ENCODE data around the gene RPS6KA5.
"Not testable (repeated sequence)": the region's sequence is repeated elsewhere in the genome, so short reads cannot be mapped to it uniquely, and the experiment has no call there.

Gene RPS6KA5

GRCh38 chr14:91063119-91063518 is 2.7 kb upstream of the RPS6KA5 start:
- DNase-seq = no peak

- DNase-seq = no peak
These were observed 2.2 kb upstream of the RPS6KA5 start for GRCh38 chr14:91062600-91062999.

GRCh38 chr14:91061056-91061887 is 831 bp upstream of the RPS6KA5 start:
- DNase-seq = no peak

- peak; percentile 38 for DNase-seq
These were observed 678 bp downstream of the RPS6KA5 start for GRCh38 chr14:91059576-91060350.

GRCh38 chr14:91058042-91058581 is 2.3 kb downstream of the RPS6KA5 start:
- DNase-seq = no peak

GRCh38 chr14:91056361-91056760 is 4.1 kb downstream of the RPS6KA5 start:
- DNase-seq = no peak

GRCh38 chr14:91055016-91055415 is 5.4 kb downstream of the RPS6KA5 start:
- DNase-seq = no peak

- DNase-seq = no peak
These were observed 11.8 kb downstream of the RPS6KA5 start for GRCh38 chr14:91048676-91049075.

GRCh38 chr14:91048265-91048664 is 12.2 kb downstream of the RPS6KA5 start:
- no peak for DNase-seq

- DNase-seq = no peak
These were observed 13.2 kb downstream of the RPS6KA5 start for GRCh38 chr14:91047174-91047753.

- DNase-seq = no peak
These were observed 13.9 kb downstream of the RPS6KA5 start for GRCh38 chr14:91046488-91047072.

GRCh38 chr14:91041450-91041849 is 19.0 kb downstream of the RPS6KA5 start:
- DNase-seq = no peak

GRCh38 chr14:91040545-91040944 is 19.9 kb downstream of the RPS6KA5 start:
- no peak for DNase-seq

- no peak for DNase-seq
These were observed 22.0 kb downstream of the RPS6KA5 start for GRCh38 chr14:91038439-91038838.

- no peak for DNase-seq
These were observed 23.5 kb downstream of the RPS6KA5 start for GRCh38 chr14:91036741-91037469.

- no peak for DNase-seq
These were observed 24.6 kb downstream of the RPS6KA5 start for GRCh38 chr14:91035855-91036254.

- not testable (repeated sequence) for DNase-seq
These were observed 26.1 kb downstream of the RPS6KA5 start for GRCh38 chr14:91034379-91034778.

- DNase-seq = no peak
These were observed 28.2 kb downstream of the RPS6KA5 start for GRCh38 chr14:91032248-91032647.

GRCh38 chr14:91031666-91032065 is 28.8 kb downstream of the RPS6KA5 start:
- no peak for DNase-seq

- DNase-seq = no peak
These were observed 30.8 kb downstream of the RPS6KA5 start for GRCh38 chr14:91029456-91030217.

GRCh38 chr14:91027561-91027960 is 32.9 kb downstream of the RPS6KA5 start:
- DNase-seq = no peak

- DNase-seq = not testable (repeated sequence)
These were observed 37.8 kb downstream of the RPS6KA5 start for GRCh38 chr14:91022622-91023028.
